HepG2 (cell line): Measurements from ENCODE around the gene CDYL2. TPM values are rescaled to one million over a fixed set of nuclear protein-coding genes. Genes with fewer than 3 reads are reported as not detected.

Experiments
- ATAC-seq: fragments of 200-7000 bp; cut with Tn5 transposase; 3 replicates; pipeline ENCODE4 v1.9.1; 2020; ENCODE audit warnings: mild to moderate bottlenecking, moderate library complexity
- BruUV-seq: library from RNA; stranded (reverse); fragments of 400-500 nt; replicated peaks from 2 replicates; lab custom pipeline; 2021; lab: Mats Ljungman, UMichigan
- CTCF ChIA-PET: fragments of 300-600 bp; formaldehyde crosslinking; extraction: SDS; loops from one replicate; lab custom pipeline; 2021; ENCODE audit warnings: low total read pairs, inconsistent platforms, low intra/inter-chr PET ratio; lab: Yijun Ruan, JAX
- POLR2A ChIA-PET: fragments of 350-600 bp; sonication (Branson Sonifier 250); formaldehyde crosslinking; loops from one replicate; lab custom pipeline; 2020; ENCODE audit warnings: antibody characterized with exemption, inconsistent platforms; lab: Yijun Ruan, JAX
- DNase-seq: peaks from one replicate; pipeline ENCODE4 v3.0.0-alpha.2; 2015; ENCODE audit warnings: low spot score
- FAIRE-seq: peaks from 3 replicates; lab custom pipeline; 2011; peaks lifted over from hg19 to GRCh38; lab: Jason Lieb, UNC
- H2AFZ ChIP-seq: one replicate; pipeline ENCODE4 v1.6.1; 2011; ENCODE audit warnings: low read length, inconsistent platforms
- H3K27ac ChIP-seq: fragments of 300-600 bp; 3 replicates; pipeline ENCODE4 v1.8.0; 2011; ENCODE audit warnings: mixed run types, mild to moderate bottlenecking, mixed read lengths, low read length, inconsistent platforms; ENCODE audit not compliant: insufficient read depth; ENCODE audit errors: extremely low read length
- H3K27me3 ChIP-seq, 2 experiments: fragments of 200-600 bp in 1 of 2; 2 replicates in 1 of 2; 3 replicates in 1 of 2; pipeline versions ENCODE4 v1.6.0 to v1.8.0; 2011; ENCODE audit warnings: low read length in 2 of 2, mild to moderate bottlenecking in 2 of 2, moderate library complexity in 2 of 2, inconsistent platforms in 1 of 2; ENCODE audit not compliant: insufficient read depth in 2 of 2, control insufficient read depth in 1 of 2
- H3K36me3 ChIP-seq, 2 experiments: fragments of 200-600 bp in 1 of 2; replicated peaks in 1 of 2; 2 replicates in 1 of 2; 3 replicates in 1 of 2; pipeline versions ENCODE4 v1.5.1 to v1.8.0; 2011; ENCODE audit warnings: low read length in 2 of 2, inconsistent platforms in 1 of 2; ENCODE audit not compliant: insufficient read depth in 2 of 2, control insufficient read depth in 1 of 2
- H3K4me1 ChIP-seq: 2 replicates; pipeline ENCODE4 v1.5.1; 2012; ENCODE audit warnings: low read length, inconsistent platforms; ENCODE audit not compliant: insufficient read depth
- H3K4me2 ChIP-seq: 2 replicates; pipeline ENCODE4 v1.6.0; 2011; ENCODE audit warnings: low read depth, low read length, inconsistent platforms
- H3K4me3 ChIP-seq, 3 experiments: fragments of 200-600 bp in 1 of 3; sonication (generic), shearing (Covaris generic) in 1 of 3; replicated peaks in 1 of 3; 2 replicates each; pipeline ENCODE4 v1.5.1; 2011 to 2016; ENCODE audit warnings: low read length in 3 of 3, inconsistent platforms in 2 of 3, low read depth in 2 of 3, mild to moderate bottlenecking in 2 of 3, control low read depth in 1 of 3, mixed read lengths in 1 of 3; ENCODE audit not compliant: insufficient read depth in 1 of 3
- H3K79me2 ChIP-seq: one replicate; pipeline ENCODE4 v1.6.1; 2011; ENCODE audit warnings: low read length, inconsistent platforms; ENCODE audit not compliant: insufficient read depth
- H3K9ac ChIP-seq: 2 replicates; pipeline ENCODE4 v1.6.0; 2011; ENCODE audit warnings: mild to moderate bottlenecking, low read depth, low read length, inconsistent platforms; ENCODE audit not compliant: insufficient read depth
- H3K9me3 ChIP-seq: 2 replicates; pipeline ENCODE4 v1.5.1; 2012; ENCODE audit warnings: mild to moderate bottlenecking, low read length
- H4K20me1 ChIP-seq: 2 replicates; pipeline ENCODE4 v1.6.0; 2011; ENCODE audit warnings: inconsistent platforms, mild to moderate bottlenecking, low read length, moderate library complexity; ENCODE audit not compliant: insufficient read depth
- NR2F2 ChIP-seq: IDR thresholded peaks from 2 replicates; pipeline ENCODE4 v1.6.1; 2012; ENCODE audit warnings: low read depth, inconsistent platforms, borderline replicate concordance
- PLRG1 ChIP-seq: fragments of 450-650 bp; conservative IDR thresholded peaks from 2 replicates; pipeline ENCODE4 v1.6.1; 2016
- STAG1 ChIP-seq: sonication (generic); formaldehyde crosslinking; IDR thresholded peaks from 2 replicates; pipeline ENCODE4 v1.4.0; 2020; ENCODE audit warnings: missing genetic modification reagents
- WGBS: methylation state at CpG from one replicate; pipeline ENCODE4 v1.1.6; 2017; ENCODE audit warnings: low lambda C conversion rate; 5-methylcytosine and 5-hydroxymethylcytosine counted together
- in situ Hi-C: cut with HindIII; loops from 2 replicates; pipeline ENCODE4 v1.10.0; 2017; ENCODE audit warnings: low pct_unique_long_range_greater_than_20kb; ENCODE audit not compliant: extremely low pct_ligation_motif_present
- intact Hi-C: fragments of 100-400 bp; cut with micrococcal nuclease; formaldehyde crosslinking; loops from one replicate; pipeline ENCODE4 v1.10.0; 2022; ENCODE audit not compliant: unreplicated experiment
- polyA plus RNA-seq, 8 experiments: library from polyadenylated mRNA; depleted of rRNA in 3 of 8; stranded (reverse) in 7 of 8; unstranded in 1 of 8; fragments of >200 nt; fragmentation: Illumina TruSeq in 4 of 8; extraction: Trizol in 4 of 8; gene quantifications; 2 replicates each; pipeline versions ENCODE4 v1.2.1 to v1.2.3, GENCODE V29; 2011 to 2016; ENCODE audit warnings: low read depth in 4 of 8, missing spikeins in 1 of 8, mixed read lengths in 1 of 8; ENCODE audit not compliant: insufficient read depth in 1 of 8
- total RNA-seq, 5 experiments: library from RNA; depleted of rRNA; stranded (reverse); fragments of >200 nt; fragmentation: Illumina TruSeq; extraction: Trizol; gene quantifications; 2 replicates each; pipeline ENCODE4 v1.2.3, GENCODE V29; 2016; ENCODE audit warnings: low read depth in 1 of 5
- TF ChIP-seq, protein P1 (sequence below): sonication (generic); formaldehyde crosslinking; IDR thresholded peaks from 2 replicates; pipeline ENCODE4 v1.5.0; 2020; ENCODE audit warnings: mild to moderate bottlenecking, missing genetic modification reagents, moderate library complexity
- TF ChIP-seq, protein P2 (sequence below), 2 experiments: sonication (generic) in 1 of 2; formaldehyde crosslinking in 1 of 2; IDR thresholded peaks; 2 replicates each; pipeline versions ENCODE4 v1.6.1 to v1.9.0; 2014 to 2022; ENCODE audit warnings: antibody characterized with exemption in 1 of 2, borderline replicate concordance in 1 of 2, inconsistent platforms in 1 of 2, low read depth in 1 of 2, missing genetic modification reagents in 1 of 2

Gene CDYL2
- total and polyA plus RNA-seq, 2 of the 13 experiments (the other 11 are each of a cell fraction or from before 2014, with no cell fraction given) = 0.07 to 0.35 TPM

DNA sequence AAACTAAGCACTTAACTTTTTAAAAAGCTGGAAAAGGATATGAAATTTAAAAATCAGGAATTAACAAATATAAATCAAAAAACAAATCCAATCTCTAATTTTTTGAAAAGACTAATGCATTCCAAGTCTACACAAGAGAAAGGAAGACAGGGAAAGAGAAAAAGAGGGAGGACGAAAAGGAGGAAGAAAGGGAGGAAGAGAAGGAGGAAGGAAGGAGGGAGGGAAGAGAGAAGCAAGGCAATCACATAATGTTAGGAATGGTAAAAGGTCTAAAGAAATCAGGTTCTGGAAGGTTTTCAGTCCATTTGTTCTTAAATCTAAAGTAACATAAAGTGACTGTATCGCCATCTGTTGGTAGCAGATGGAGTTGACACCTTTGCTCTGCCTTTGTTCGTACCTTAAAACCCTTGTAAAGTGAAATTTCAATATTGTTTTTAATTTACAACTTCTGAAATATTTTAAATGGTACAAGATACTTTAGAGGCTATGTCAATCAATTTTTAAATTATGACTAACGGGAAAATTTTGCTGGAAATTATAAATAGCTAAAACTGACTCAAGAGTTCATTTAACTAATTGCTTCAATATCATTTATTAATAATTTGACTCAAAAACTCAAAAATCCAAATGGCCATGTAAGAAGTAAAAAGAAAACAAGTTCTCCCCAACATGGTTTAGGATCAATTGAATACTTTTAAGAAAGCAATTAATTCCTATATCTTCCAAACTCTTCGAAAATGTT is 20.4 kb upstream of the CDYL2 start:
- peak; percentile 59 for DNase-seq
- no TSS peak for BruUV-seq

More for the DNA sequence above, 20.4 kb upstream of the CDYL2 start:
- Histone ChIP-seq H3K27me3 (no peaks in the 10 kb centered on the region), H3K4me3 (no peak overlapping the region), H3K9ac (no peak overlapping the region), H3K79me2 (no peaks in the 10 kb centered on the region), H3K4me1 (peaks cover 15% of the 10 kb centered on the region), H3K9me3 (no peaks in the 10 kb centered on the region), H3K4me2 (no peak overlapping the region), H3K27ac (no peak overlapping the region), H2AFZ (no peak overlapping the region), H4K20me1 (no peaks in the 10 kb centered on the region), H3K36me3 (no peaks in the 10 kb centered on the region)
- WGBS = 24% methylated on average over 5 of the region's 5 CpGs
- peak; percentile 67 for FAIRE-seq
- TF ChIP-seq STAG1 (CRISPR knock-in tag) (peak; percentile 58), PLRG1 (no peak), NR2F2 (no peak)
- TF ChIP-seq, protein P1, sequence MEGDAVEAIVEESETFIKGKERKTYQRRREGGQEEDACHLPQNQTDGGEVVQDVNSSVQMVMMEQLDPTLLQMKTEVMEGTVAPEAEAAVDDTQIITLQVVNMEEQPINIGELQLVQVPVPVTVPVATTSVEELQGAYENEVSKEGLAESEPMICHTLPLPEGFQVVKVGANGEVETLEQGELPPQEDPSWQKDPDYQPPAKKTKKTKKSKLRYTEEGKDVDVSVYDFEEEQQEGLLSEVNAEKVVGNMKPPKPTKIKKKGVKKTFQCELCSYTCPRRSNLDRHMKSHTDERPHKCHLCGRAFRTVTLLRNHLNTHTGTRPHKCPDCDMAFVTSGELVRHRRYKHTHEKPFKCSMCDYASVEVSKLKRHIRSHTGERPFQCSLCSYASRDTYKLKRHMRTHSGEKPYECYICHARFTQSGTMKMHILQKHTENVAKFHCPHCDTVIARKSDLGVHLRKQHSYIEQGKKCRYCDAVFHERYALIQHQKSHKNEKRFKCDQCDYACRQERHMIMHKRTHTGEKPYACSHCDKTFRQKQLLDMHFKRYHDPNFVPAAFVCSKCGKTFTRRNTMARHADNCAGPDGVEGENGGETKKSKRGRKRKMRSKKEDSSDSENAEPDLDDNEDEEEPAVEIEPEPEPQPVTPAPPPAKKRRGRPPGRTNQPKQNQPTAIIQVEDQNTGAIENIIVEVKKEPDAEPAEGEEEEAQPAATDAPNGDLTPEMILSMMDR (CRISPR knock-in tag) = peak; percentile 71
- TF ChIP-seq, protein P2, sequence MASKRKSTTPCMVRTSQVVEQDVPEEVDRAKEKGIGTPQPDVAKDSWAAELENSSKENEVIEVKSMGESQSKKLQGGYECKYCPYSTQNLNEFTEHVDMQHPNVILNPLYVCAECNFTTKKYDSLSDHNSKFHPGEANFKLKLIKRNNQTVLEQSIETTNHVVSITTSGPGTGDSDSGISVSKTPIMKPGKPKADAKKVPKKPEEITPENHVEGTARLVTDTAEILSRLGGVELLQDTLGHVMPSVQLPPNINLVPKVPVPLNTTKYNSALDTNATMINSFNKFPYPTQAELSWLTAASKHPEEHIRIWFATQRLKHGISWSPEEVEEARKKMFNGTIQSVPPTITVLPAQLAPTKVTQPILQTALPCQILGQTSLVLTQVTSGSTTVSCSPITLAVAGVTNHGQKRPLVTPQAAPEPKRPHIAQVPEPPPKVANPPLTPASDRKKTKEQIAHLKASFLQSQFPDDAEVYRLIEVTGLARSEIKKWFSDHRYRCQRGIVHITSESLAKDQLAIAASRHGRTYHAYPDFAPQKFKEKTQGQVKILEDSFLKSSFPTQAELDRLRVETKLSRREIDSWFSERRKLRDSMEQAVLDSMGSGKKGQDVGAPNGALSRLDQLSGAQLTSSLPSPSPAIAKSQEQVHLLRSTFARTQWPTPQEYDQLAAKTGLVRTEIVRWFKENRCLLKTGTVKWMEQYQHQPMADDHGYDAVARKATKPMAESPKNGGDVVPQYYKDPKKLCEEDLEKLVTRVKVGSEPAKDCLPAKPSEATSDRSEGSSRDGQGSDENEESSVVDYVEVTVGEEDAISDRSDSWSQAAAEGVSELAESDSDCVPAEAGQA (IDR thresholded peaks at IDR 0.05; ENCODE audit: low read depth) = no peak
- TF ChIP-seq, protein P2 (CRISPR knock-in tag; IDR thresholded peaks at IDR 0.05; ENCODE audit: borderline replicate concordance) = no peak
- in situ Hi-C loops (no loop called here), intact Hi-C loops (no loop called here)
- ChIA-PET CTCF (interaction anchor here (1.9 kb wide), 1 partner anchor 124 kb away, joined by 5 read pairs; no protein-coding TSS in a partner anchor), POLR2A (no interaction called here)
- ATAC-seq = no peak
